HEK293 (cell line): ENCODE data around the gene ZBTB24.

Experiments used
- CTCF ChIA-PET: fragments of 350-600 bp; formaldehyde crosslinking; extraction: SDS; loops from one replicate; lab custom pipeline; 2021; ENCODE audit warnings: antibody characterized with exemption; lab: Yijun Ruan, JAX
- POLR2A ChIA-PET: fragments of 300-600 bp; formaldehyde crosslinking; extraction: SDS; loops from one replicate; lab custom pipeline; 2020; ENCODE audit warnings: antibody characterized with exemption, inconsistent platforms; lab: Yijun Ruan, JAX
- H3K27ac ChIP-seq: fragments of 200-500 bp; sonication (Bioruptor generic); 2 replicates; pipeline ENCODE4 v1.5.1; 2014; ENCODE audit warnings: low read depth, low read length, control low read depth, inconsistent platforms; ENCODE audit errors: extremely low read depth
- H3K36me3 ChIP-seq, 2 experiments: fragments of 200-500 bp in 1 of 2; sonication (Bioruptor generic) in 1 of 2; 1 replicate in 1 of 2; 2 replicates in 1 of 2; pipeline ENCODE4 v1.5.1; 2014 to 2017; ENCODE audit warnings: inconsistent platforms in 2 of 2, low read length in 2 of 2; ENCODE audit not compliant: control insufficient read depth in 2 of 2, insufficient read depth in 1 of 2
- H3K4me1 ChIP-seq: fragments of 200-500 bp; sonication (Bioruptor generic); 2 replicates; pipeline ENCODE4 v1.5.1; 2014; ENCODE audit warnings: mild to moderate bottlenecking, low read length, inconsistent platforms; ENCODE audit not compliant: control insufficient read depth, insufficient read depth
- H3K4me3 ChIP-seq: 2 replicates; pipeline ENCODE4 v1.5.1; 2011; ENCODE audit warnings: low read depth, mild to moderate bottlenecking, control low read depth, low read length, moderate library complexity
- H3K9me3 ChIP-seq: fragments of 200-500 bp; sonication (Bioruptor generic); 2 replicates; pipeline ENCODE4 v1.5.1; 2014; ENCODE audit warnings: low read depth, low read length, inconsistent platforms; ENCODE audit not compliant: control insufficient read depth, insufficient read depth
- BCL11A ChIP-seq: fragments of 450-650 bp; formaldehyde crosslinking; IDR thresholded peaks from 2 replicates; pipeline ENCODE4 v1.5.1; 2016; ENCODE audit warnings: low read depth, missing biosample characterization, missing genetic modification characterization
- GLIS2 ChIP-seq: fragments of 450-650 bp; formaldehyde crosslinking; IDR thresholded peaks from 2 replicates; pipeline ENCODE4 v1.5.1; 2016; ENCODE audit warnings: missing biosample characterization, missing genetic modification characterization
- HOXA7 ChIP-seq: sonication (generic); formaldehyde crosslinking; IDR thresholded peaks from 2 replicates; pipeline ENCODE4 v1.8.1; 2022; ENCODE audit warnings: missing genetic modification reagents, borderline replicate concordance
- HOXC10 ChIP-seq: sonication (generic); formaldehyde crosslinking; IDR thresholded peaks from 2 replicates; pipeline ENCODE4 v1.8.1; 2023; ENCODE audit warnings: mild to moderate bottlenecking, missing genetic modification reagents
- IKZF3 ChIP-seq: fragments of 450-650 bp; IDR thresholded peaks from 2 replicates; pipeline ENCODE4 v1.5.0; 2018; ENCODE audit warnings: missing biosample characterization, mild to moderate bottlenecking, missing genetic modification characterization, moderate library complexity
- MZF1 ChIP-seq: fragments of 450-650 bp; formaldehyde crosslinking; IDR thresholded peaks from 2 replicates; pipeline ENCODE4 v1.5.1; 2017; ENCODE audit warnings: missing biosample characterization, missing genetic modification characterization, borderline replicate concordance
- REST ChIP-seq: fragments of 450-650 bp; formaldehyde crosslinking; IDR thresholded peaks from 2 replicates; pipeline ENCODE4 v1.5.1; 2016; ENCODE audit warnings: missing biosample characterization, missing genetic modification characterization
- YY1 ChIP-seq: fragments of 450-650 bp; formaldehyde crosslinking; IDR thresholded peaks from 2 replicates; pipeline ENCODE4 v1.5.1; 2018; ENCODE audit warnings: missing biosample characterization, missing genetic modification characterization
- ZBTB21 ChIP-seq: fragments of 450-650 bp; formaldehyde crosslinking; IDR thresholded peaks from 2 replicates; pipeline ENCODE4 v1.5.1; 2017; ENCODE audit warnings: missing biosample characterization, missing genetic modification characterization
- ZNF112 ChIP-seq: fragments of 450-650 bp; formaldehyde crosslinking; IDR thresholded peaks from 2 replicates; pipeline ENCODE4 v1.5.0; 2017; ENCODE audit warnings: missing biosample characterization, missing genetic modification characterization
- ZNF146 ChIP-seq: fragments of 450-650 bp; formaldehyde crosslinking; IDR thresholded peaks from 2 replicates; pipeline ENCODE4 v1.5.1; 2016; ENCODE audit warnings: missing biosample characterization, missing genetic modification characterization
- ZNF16 ChIP-seq: fragments of 450-650 bp; formaldehyde crosslinking; IDR thresholded peaks from 2 replicates; pipeline ENCODE4 v1.5.1; 2016; ENCODE audit warnings: low read depth, missing biosample characterization, missing genetic modification characterization
- ZNF24 ChIP-seq: fragments of 450-650 bp; formaldehyde crosslinking; IDR thresholded peaks from 2 replicates; pipeline ENCODE4 v1.5.1; 2016; ENCODE audit warnings: missing biosample characterization, missing genetic modification characterization
- ZNF292 ChIP-seq: fragments of 450-650 bp; formaldehyde crosslinking; IDR thresholded peaks from 2 replicates; pipeline ENCODE4 v1.5.1; 2016; ENCODE audit warnings: low read depth, missing biosample characterization, missing genetic modification characterization, borderline replicate concordance
- ZNF394 ChIP-seq: fragments of 450-650 bp; formaldehyde crosslinking; IDR thresholded peaks from 2 replicates; pipeline ENCODE4 v1.5.1; 2016; ENCODE audit warnings: missing biosample characterization, missing genetic modification characterization, mild to moderate bottlenecking, moderate library complexity, borderline replicate concordance
- ZNF501 ChIP-seq: fragments of 450-650 bp; formaldehyde crosslinking; IDR thresholded peaks from 2 replicates; pipeline ENCODE4 v1.5.1; 2016; ENCODE audit warnings: missing biosample characterization, missing genetic modification characterization
- ZNF624 ChIP-seq: fragments of 450-650 bp; formaldehyde crosslinking; IDR thresholded peaks from 2 replicates; pipeline ENCODE4 v1.5.1; 2017; ENCODE audit warnings: missing biosample characterization, missing genetic modification characterization
- ZNF704 ChIP-seq: fragments of 450-650 bp; formaldehyde crosslinking; IDR thresholded peaks from 2 replicates; pipeline ENCODE4 v1.5.1; 2016; ENCODE audit warnings: missing biosample characterization, missing genetic modification characterization
- ZNF76 ChIP-seq: fragments of 450-650 bp; formaldehyde crosslinking; IDR thresholded peaks from 2 replicates; pipeline ENCODE4; 2016; ENCODE audit warnings: low read depth, missing biosample characterization, missing genetic modification characterization, borderline replicate concordance
- ZNF791 ChIP-seq: fragments of 450-650 bp; formaldehyde crosslinking; IDR thresholded peaks from 2 replicates; pipeline ENCODE4 v1.5.1; 2016; ENCODE audit warnings: missing biosample characterization, missing genetic modification characterization
- ZNF830 ChIP-seq: fragments of 450-650 bp; IDR thresholded peaks from 2 replicates; pipeline ENCODE4 v1.5.0; 2018; ENCODE audit warnings: missing biosample characterization, missing genetic modification characterization, low read depth, mild to moderate bottlenecking, moderate library complexity
- ZSCAN23 ChIP-seq: fragments of 450-650 bp; formaldehyde crosslinking; IDR thresholded peaks from 2 replicates; pipeline ENCODE4 v1.5.1; 2016; ENCODE audit warnings: missing biosample characterization, missing genetic modification characterization

ZBTB24 gene

GRCh38 chr6:109485266-109485935, 2.4 kb upstream of the ZBTB24 start:
- Histone ChIP-seq H3K36me3 (peaks cover 0 to 16% of the 10 kb centered on the region in 2 experiments; a peak in 1 of 3 replicates), H3K9me3 (no peaks in the 10 kb centered on the region), H3K4me1 (no peaks in the 10 kb centered on the region), H3K27ac (no peak overlapping the region), H3K4me3 (no peak overlapping the region)
- ChIA-PET POLR2A (no interaction called here), CTCF (interaction anchor here (0.6 to 1.1 kb wide), 3 partner anchors 24 to 41 kb away, joined by 3 to 4 read pairs (median 3); no protein-coding TSS in a partner anchor)
- TF ChIP-seq ZNF16 (no peak), IKZF3 (tag by site-specific recombination) (no peak), ZSCAN23 (no peak), ZNF146 (tag by site-specific recombination) (no peak), GLIS2 (tag by site-specific recombination) (no peak), BCL11A (tag by site-specific recombination) (no peak), ZNF791 (no peak), ZNF76 (tag by site-specific recombination) (no peak), ZBTB21 (no peak), ZNF394 (tag by site-specific recombination) (no peak), ZNF24 (no peak), HOXA7 (CRISPR knock-in tag) (no peak), MZF1 (no peak), REST (tag by site-specific recombination) (no peak), ZNF292 (no peak), ZNF830 (tag by site-specific recombination) (no peak), ZNF112 (tag by site-specific recombination) (no peak)

DNA sequence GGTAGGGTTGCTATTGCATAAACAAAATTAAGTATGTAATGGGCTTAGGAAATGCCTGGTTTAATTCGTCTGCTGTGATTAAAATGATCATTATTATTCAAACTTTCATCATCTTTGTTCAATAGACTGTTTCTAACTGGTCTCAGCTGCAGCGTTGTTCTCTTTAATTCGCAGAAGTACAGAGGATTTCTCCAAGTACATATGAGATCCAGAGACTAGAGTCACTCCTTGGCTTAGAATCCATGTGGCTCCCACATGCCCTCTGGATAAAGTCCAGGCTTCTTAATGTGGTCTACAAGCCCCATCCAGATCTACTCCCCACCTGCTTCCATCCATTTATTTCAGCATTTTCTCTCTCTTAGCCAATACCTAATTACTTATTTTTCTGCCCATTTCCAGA, 1.1 kb upstream of the ZBTB24 start:
- ChIA-PET CTCF (no interaction called here), POLR2A (no interaction called here)
- no peak overlapping the region for H3K4me3 ChIP-seq
- TF ChIP-seq ZNF624: no peak
- TF ChIP-seq YY1 (tag by site-specific recombination): no peak
- TF ChIP-seq HOXC10 (CRISPR knock-in tag): no peak
- TF ChIP-seq ZNF704 (tag by site-specific recombination): no peak
- TF ChIP-seq ZNF501 (tag by site-specific recombination): no peak
- peaks cover 0 to 26% of the 10 kb centered on the region in 2 experiments; a peak in 2 of 3 replicates for H3K36me3 ChIP-seq
- H3K9me3 ChIP-seq: no peaks in the 10 kb centered on the region
- 0 out of 2 replicates have a peak, but pooled peaks cover 1% of the 10 kb centered on the region for H3K4me1 ChIP-seq
- no peak overlapping the region for H3K27ac ChIP-seq
